Fibroblast of peridontal ligament (primary cell): ENCODE data around the gene ARHGAP8.
A peak's percentile ranks its signal among the peaks of the same experiment; 100 is the strongest.
"Not testable (repeated sequence)": the region's sequence is repeated elsewhere in the genome, so short reads cannot be mapped to it uniquely, and the experiment has no call there.

Experiments
- DNase-seq: peaks from one replicate; pipeline ENCODE4 v3.0.0-alpha.2; 2010; ENCODE audit errors: extremely low read depth

Gene ARHGAP8

DNA sequence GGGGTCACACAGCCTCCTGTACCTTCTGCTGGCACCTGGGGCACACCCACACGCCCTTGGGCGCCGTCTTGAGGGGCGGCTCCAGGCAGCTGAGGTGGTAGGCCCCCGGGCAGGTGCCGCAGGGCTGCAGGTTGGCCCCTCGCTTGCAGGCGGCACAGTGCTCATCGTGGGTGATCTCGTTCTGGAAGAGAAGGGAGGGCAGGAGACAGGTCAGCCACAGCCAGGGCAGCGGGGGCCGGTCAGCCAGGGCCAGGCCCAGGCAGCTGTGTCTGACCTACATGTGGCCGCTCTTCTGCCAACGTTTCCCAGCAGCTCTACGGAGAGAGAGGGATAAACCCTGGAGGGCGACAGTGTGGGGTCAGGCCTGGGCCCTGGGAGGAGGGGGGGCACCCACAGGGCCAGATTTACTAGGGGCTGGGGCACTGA lies 135.6 kb downstream of the ARHGAP8 start:
- DNase-seq, result no peak

GRCh38 chr22:44888491-44889254 lies 136.3 kb downstream of the ARHGAP8 start:
- no peak for DNase-seq

- no peak for DNase-seq
Measured at GRCh38 chr22:44889255-44889878, 137.0 kb downstream of the ARHGAP8 start.

DNA sequence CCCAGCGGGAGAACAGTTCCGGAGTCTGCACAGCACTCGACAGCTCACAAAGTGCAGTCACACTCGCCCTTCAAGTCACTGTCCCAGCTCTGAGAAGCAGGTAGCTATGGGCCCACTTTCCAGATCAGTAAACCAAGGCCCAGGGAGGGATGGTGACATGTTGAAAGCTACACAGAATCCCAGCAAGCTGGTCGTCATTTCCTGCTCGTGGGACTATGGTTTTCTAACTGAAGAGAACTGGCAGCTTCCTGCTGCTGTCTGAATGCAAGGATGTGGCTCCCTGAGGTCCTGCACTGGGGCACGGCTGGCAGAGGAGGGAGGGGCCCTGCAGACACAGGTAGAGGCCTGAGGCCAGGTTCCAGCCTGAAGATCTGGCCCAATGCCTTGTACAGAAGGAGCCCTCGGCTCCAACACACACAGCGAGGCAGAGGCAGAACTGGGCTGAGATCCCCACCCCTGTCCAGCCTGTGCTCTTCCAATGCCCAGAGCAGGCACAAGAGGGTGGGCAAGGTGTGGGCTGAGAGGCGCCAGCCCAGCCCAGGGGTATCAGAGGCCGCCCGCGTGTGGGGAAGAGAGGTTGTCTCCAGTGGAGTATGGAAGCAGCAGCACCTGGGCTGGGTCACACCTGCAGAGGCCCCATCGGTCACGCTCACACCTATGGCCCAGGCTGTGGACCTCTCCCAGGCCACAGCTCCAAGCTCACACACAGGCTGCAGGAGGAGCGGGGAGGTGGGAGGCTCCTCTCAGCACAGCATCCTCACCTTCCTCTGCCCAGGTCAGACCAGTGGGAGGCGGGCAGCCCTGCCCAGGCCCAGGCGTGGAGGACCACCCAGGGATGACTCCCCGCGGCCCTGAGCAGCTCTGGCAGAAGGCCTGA lies 138.3 kb downstream of the ARHGAP8 start:
- no peak for DNase-seq

DNA sequence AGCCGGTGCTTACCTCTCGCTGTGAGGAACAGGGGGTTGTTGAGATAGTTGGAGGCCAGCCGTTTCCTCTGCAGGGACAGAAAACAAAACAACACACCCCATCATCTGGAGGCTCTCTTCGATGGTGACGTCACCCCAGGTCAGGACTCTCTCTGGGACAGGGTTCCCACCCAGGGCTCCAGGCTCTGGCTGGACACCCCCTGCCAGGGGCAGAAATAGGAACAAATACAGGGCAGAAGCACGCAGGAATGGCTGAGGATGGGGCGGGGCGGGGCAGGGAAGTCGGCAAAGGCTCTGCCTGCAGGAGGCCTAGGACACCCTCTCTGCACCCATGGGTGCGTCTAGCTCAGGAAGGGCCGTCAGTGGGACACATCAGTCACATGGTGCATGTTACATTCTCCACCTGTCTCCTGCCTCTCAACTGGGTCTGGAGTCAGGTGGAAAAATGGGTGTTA lies 138.9 kb downstream of the ARHGAP8 start:
- no peak for DNase-seq

DNA sequence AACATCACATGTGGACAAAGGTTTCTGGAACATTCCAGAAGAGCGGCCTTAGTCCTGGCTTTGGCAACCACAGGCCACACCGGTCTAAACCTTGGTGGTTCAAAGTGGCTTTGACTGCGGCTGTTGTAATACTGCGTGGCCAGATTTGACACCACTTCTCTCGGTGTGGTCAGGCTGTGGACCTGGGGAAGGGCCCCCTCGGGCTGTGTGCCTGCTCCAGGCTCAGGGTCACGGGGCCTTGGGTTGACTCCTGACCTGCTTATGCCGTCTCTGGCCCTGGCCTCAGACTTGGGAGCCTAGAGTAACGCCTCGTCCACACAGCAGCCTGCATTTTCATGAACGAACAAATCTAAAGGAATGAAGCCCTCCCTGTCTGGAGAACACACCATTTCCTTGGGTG lies 139.4 kb downstream of the ARHGAP8 start:
- no peak for DNase-seq

GRCh38 chr22:44892243-44892642 lies 139.9 kb downstream of the ARHGAP8 start:
- no peak for DNase-seq

GRCh38 chr22:44892803-44893730 lies 140.7 kb downstream of the ARHGAP8 start:
- DNase-seq, result no peak

GRCh38 chr22:44893731-44894080 lies 141.3 kb downstream of the ARHGAP8 start:
- DNase-seq, result no peak

DNA sequence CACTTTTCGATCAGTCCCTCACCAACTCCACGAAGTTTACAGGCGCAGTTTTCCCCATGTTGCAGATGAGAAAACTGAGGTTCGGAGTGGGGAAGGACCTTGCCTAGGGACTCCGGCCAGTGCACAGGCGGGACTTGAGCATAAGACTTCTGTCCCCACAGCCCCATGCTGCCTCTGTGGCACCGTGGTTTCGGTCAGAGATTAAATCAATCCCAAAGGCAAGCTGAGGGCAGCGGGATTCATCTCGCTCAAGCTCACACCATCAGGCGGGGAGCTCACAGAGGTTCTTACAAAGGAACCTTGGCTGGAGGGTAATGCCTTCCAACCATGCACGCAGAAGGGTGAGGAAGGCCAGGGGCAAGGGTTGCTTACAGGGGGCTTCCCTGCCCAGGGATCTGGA lies 141.9 kb downstream of the ARHGAP8 start:
- DNase-seq, result no peak

DNA sequence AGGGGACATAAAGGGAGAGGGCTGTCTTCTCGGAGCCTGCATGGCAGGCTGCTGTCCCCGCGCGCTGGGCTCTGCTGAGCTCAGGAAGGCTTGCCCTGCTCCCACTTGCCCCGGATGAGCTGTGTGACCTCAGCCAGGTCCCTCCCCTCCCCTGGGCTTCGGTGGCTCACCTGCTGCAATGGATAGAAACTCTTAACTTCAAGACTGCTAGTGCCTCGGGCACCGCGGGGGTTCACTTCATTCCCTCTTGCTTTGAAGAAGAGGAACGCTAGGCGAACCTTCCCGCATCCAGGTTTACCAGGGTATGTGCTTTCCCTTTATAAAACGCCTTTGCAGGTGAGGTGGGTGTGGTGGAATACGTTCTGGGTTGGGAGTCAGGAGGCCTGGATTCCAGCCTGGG lies 142.4 kb downstream of the ARHGAP8 start:
- DNase-seq, result no peak

DNA sequence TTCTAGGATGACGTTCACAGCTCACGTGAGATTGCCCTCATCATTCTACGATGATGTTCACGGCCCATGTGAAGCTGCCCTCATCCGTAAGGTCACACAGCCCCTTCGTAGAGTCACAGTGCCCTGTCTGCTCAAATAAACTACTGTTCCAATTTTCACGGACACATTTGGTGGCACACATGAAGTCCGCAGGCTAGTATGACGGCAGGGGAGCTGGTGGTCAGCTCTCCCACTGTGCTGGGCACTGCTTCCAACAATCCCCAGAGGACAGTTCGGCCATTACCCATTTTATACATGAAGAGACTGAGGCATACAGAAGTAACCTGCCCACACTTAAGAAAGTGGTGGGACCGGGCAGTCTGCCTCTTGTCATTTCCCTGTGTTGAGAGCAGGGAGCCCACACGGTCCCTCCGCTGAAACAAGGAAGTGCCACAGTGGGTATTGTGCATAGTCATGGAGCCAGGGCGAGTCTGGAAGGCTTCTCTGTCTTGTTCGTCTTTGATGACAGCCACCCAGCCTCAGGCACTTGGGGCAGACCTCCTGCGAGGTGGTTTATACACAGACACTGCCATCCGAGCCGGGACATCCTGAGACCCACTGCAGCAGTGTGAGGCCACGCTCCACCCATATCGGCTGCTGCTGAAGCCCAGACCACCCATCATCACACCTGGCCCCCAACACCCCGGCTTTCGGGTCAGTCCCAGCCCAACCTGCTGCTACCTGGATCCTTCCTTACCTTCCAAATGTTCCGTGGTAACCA lies 143.1 kb downstream of the ARHGAP8 start:
- DNase-seq, result no peak

DNA sequence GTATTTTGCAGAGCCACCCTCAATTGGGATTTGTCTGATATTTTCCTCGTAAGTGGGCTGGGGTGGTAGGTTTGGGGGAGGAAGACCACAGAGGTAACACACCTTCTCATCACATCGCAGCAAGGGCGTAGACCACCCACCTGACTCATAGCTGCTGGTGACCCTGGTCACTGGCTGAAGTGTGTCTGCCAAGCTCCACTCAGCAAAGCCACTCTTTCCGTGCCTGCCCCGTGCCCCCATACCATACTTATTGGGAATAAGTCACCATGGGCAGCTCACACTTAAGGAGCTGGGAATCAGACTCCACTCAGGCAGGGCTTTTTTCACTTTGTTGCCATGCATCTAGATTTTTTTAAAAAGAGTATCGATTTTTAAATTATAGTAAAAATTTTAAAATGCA lies 145.9 kb downstream of the ARHGAP8 start:
- no peak for DNase-seq

GRCh38 chr22:44901301-44901700 lies 148.9 kb downstream of the ARHGAP8 start:
- peak; percentile 8 for DNase-seq

DNA sequence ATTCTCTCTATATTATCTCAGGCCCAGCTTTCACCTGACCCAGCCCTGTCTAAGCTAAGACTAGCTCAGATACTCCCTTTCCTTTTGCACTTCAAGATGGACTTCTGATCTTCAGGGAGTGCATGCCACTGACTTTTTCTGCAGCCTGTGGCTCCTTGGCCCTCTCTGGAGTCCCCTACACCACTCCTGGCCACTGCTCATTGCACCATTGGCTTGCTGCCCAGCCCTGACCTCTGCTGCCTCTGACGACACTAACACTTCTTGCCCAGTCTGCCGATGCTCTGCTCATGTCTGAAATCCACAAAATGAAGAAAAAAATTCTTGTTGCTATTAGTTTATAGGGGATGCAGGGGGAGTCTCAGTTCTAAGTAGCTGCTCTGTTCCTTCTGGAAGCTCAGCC lies 150.8 kb downstream of the ARHGAP8 start:
- DNase-seq, result not testable (repeated sequence)

GRCh38 chr22:44904492-44905152 lies 152.2 kb downstream of the ARHGAP8 start:
- DNase-seq, result not testable (repeated sequence)

DNA sequence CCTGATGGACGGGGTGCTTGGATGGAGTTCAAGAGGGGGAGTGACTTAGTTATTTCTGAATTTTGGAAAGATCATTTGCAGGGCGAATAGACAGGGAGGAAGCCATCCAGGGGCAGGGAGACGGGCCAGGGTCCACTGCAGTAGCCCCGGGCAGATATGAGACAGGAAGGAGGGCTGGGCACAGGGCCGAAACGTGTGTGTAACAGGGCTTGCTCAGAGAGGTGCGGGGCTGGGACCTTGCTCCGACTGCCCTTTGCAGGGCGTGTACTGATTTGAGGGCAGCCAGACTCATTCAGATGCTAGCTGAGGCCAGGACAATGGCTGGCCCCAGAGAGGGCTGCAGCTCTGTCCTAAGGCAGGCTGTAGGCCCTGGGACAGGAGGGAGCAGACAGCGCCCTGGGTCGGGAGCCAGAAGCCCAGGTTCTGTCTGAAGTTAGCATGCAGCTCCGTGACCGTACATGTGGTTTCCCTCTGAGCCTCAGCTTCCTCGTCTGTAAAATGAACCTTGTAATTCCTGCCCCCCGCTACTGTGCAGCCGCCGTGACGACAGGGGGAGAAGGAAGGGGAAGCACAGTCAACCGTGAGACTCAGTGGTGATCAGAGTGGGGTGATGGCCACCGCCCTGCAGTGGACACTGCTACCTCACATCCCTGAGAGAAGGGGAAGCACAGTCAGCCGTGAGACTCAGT lies 154.0 kb downstream of the ARHGAP8 start:
- no peak for DNase-seq

DNA sequence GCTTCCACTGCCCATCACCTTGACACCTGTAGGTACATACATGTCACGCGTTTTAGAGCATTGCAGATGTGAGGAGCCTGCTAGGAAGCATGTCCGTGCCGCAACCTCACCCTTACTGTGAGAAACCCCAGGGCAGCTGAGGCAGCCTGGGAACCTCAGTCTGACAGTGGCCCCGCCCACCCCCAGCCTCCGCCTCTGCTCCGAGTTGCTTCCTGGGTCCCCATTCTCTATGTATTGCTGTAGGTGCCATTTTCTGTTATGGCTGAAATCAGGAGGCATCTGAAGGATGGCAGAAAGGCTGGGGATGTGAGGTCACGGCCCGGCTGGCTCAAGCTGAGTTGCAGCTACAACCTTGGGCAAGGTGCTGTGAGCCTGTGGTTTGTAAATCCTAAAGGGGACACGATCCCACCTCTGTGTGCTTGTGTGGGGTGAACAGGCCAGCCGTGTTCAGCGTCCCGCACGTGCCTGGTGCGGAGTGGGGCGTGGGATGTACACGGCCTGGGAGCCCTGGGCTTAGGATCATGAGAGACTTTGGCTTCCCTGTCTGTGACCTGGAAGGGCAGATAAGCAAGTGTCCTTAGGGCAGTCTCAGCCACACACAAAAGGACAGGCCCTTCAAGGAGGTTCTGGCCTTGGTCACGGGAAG lies 154.7 kb downstream of the ARHGAP8 start:
- no peak for DNase-seq
